Stimulated activated CD8-positive, alpha-beta memory T cell treated with anti-CD3 and anti-CD28 coated beads, Interleukin-7, amount 100 ng/mL, for 48 hours (primary cell): ENCODE results near the gene FCER1G.

Experiments
- DNase-seq, 2 donors: peaks; one replicate each; pipeline ENCODE4 v3.0.0-alpha.2; 2020; ENCODE audit warnings: low read depth in 1 of 2; ENCODE audit errors: extremely low read depth in 1 of 2

FCER1G gene

DNA sequence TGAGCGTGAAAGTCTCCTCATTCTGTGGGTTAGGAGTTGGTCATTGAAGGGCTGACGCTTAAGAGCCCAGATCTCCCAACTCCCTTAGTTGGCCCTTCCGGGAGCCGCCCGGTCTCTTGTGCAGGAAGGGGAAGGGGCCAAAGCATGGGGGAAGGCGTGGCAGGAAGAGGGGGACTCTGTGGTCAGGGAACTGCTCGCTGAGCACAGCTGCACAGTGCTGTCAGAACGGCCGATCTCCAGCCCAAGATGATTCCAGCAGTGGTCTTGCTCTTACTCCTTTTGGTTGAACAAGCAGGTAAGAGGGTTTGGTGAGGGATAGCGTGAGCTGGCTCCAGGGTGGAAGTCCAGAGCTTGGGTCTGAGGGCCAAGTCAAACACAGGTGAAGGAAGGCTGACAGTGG lies at the start of gene FCER1G:
FCER1G (plus strand) TSS at position 220 of the 400 bp plus-strand sequence; CDS start at position 247, 27 bp downstream.
- DNase-seq, result no peak

DNA sequence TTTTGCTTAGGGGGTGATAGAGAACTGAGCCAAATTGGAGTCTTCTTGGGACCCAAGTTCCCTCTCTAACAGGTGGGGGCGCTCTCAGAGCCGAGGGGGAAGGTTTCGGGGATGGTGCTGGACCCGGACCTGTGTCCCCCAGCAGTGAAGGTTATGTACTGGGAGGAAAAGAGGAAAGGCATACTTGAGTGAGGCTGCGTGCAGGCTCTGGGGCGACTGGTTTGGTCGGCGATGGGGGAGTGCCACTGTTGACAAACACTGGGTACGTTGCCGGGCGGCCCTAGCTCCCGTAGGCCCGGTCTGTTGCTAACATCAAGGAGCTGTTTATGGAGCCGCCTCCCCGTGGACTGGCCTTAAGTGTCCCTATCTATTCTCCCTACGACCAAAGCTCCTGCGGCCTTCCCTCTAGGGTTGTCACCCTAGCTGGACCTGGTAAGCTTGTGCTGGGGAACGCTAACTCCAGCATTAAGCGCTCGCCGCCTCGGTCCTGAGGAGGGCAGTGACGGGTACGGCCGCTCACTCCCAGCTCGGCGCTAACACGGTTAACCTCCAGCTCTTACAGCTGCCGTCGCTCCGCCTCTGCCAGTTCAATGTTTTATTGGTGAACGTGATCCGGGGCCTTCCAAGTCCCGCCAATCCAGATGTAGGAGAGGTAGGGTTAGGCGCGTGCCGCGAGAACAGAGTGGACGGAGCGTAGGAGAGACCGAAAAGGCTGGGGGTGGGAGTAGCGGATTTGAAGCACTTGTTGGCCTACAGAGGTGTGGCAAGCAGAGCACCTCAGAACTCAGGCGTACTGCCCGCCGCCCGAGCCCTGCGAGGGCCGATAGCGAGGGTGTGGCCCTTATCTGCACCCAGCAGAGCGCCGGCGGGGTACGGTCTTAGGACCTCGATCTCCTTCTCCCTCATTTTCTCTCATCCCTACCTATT lies 49.1 kb upstream of the FCER1G start, which contains the start of gene PPOX:
PPOX (plus strand) TSS at position 685 of the 927 bp plus-strand sequence. CDS start 422 bp downstream, outside the sequence.
- peak; percentile 84 to 96 for DNase-seq

DNA sequence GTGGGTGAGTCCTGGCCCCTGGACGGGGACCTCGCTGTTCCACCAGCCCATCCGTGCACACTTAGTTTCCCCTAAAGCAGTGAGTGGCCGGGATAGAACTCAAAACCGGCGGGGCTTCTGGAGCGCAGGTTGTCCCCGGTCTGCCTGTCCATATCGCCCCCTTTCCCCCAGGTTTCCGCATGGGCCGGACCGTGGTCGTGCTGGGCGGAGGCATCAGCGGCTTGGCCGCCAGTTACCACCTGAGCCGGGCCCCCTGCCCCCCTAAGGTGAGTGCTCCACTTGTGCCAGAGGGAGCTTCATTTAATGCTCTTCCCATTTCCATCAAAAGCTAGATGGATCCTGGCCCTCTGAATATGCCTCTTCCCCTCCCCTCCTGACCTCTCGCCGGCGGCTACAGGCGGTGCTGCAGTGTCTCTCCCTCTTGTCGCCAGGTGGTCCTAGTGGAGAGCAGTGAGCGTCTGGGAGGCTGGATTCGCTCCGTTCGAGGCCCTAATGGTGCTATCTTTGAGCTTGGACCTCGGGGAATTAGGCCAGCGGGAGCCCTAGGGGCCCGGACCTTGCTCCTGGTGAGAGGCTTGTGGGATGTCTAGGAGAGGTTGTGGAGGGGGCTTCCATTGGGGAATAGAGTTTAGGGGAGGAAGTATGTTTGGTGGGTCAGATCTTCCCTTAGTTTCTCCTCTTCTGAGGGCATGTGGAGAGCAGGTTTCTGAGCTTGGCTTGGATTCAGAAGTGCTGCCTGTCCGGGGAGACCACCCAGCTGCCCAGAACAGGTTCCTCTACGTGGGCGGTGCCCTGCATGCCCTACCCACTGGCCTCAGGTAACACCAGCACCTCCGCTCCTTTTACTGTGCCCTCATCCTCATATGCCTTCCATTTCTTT lies 48.2 kb upstream of the FCER1G start:
- no peak for DNase-seq

DNA sequence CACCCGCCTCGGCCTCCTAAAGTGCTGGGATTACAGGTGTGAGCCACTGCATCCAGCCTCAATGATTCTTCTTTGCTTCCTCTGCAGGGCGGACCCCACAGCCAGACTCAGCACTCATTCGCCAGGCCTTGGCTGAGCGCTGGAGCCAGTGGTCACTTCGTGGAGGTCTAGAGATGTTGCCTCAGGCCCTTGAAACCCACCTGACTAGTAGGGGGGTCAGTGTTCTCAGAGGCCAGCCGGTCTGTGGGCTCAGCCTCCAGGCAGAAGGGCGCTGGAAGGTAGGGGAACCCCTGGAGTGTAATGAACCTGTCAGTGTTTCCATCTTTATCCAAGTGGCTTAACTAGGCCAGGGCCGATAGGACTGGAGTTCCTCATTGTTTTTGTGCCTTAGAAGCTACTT lies 46.2 kb upstream of the FCER1G start:
- DNase-seq, result no peak

DNA sequence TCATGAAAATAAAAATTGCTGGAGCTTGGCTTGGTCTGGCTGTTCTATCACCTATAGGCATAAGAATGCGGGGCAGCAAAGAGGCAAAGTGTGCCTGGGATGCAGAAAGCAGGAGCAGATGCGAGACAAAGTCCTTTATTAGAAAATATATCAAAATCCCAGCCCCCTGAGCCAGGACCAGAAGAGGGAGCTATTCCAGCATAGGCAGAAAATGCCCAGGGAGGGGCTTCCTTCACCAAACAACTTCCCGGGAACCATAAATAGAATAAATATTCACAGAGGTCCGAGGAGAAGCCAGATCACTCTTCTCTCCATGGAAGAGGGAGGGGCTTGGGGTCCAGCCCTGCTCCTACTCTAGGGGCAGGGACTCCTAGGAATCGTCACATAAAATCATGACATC lies 43.9 kb upstream of the FCER1G start:
- no peak for DNase-seq

DNA sequence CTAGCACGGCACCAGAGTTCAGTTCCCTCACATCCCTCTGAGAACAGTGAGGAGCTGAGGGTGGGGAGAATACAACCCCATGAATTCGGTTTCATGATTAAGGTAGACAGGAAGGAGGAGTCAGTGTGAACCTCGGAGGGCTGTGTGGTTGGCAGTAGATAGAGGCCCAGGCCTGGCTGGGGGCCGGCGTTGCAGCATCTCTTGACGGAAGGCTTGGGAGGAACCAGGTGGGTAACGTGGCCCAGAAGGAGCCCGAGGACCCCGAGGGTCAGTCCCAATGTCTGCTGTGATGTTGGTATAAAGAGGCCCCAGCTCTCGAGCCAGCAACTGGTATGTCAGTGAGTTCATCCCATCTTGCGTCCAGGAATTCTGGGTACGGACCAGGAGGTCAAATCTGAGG lies 43.4 kb upstream of the FCER1G start:
- no peak for DNase-seq

DNA sequence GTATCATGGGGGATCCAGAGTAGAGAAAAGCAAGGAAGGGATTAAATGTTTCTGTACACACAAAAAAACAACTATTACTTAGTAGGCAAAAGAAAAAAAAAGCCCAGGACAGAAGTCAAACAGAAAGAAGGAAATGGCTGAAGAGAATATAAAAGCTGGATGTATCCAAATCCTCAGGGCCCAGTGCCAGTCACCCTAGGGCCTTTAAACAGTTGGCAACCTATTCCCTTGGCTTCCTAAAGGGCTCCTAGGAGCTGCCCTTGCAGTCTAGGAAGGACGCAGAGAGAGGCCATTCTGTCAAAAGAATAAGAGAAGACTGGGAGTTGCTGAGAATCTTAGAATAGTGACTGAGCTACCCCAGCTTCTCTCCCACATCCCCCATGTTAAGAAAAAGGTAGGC lies 42.7 kb upstream of the FCER1G start:
- no peak for DNase-seq

DNA sequence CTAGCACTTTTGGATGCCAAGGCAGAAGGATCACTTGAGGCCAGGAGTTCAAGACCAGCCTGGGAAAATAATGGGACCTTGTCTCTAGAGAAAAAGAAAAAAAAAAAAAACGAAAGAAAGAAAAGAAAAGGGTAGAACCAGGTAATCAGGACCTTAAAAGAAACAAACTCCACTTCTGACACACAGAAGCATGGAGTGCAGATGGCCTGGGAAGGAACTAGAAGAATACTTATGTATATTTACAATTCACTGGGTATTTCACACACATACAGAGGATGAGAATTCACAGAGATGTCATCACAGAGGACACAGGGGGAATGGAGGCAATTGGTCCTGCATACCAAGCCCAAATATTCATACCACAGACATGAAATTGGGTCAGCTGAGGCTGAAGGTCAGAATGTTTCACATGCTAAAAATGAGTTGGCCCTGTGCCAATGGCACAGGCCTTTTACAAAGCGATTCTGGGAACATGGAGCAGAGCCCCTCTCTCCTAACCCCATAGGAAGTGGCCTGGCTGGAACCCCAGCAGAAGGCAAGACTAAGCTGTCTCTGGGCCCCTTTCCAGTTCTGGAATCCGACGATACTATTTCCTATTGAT lies 42.2 kb upstream of the FCER1G start:
- DNase-seq, result no peak

DNA sequence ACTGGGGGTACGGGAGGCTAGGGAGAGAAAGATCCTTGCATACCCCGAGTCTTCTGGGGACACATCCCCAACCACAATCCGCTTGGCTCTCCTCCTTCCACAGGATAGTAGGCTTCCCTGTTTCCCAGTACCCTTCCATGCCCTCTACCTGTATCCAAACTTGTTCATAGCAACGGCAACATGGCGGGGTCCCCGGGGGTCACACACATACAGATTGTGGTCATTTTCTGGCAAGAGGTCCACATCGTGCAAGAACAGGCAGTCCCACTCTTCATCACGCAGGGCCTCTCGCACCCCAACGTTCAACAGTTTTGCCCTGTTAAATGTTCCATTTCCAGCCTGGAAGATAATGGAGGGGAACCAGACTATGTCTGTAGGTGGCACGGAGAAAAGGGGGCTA lies 41.4 kb upstream of the FCER1G start:
- no peak for DNase-seq

DNA sequence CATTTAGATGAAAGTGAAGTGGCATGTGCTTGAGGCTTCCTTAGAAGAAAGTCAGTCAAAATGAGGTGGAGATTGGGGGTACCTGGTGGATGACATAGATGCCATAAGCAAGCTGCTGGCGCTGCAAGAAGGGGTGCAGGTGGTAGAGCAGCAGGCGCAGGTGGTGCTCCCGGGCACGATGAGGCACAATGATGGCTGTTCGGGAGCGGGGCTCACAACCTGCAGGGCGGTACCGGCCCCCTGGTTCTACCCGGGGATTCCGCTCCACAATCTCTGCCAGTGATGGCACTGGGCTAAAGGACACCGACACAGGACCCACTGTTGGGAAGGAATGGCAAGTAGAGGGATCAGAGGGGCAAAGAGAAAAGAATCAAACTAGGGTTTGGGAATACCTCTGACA lies 40.2 kb upstream of the FCER1G start:
- no peak for DNase-seq

DNA sequence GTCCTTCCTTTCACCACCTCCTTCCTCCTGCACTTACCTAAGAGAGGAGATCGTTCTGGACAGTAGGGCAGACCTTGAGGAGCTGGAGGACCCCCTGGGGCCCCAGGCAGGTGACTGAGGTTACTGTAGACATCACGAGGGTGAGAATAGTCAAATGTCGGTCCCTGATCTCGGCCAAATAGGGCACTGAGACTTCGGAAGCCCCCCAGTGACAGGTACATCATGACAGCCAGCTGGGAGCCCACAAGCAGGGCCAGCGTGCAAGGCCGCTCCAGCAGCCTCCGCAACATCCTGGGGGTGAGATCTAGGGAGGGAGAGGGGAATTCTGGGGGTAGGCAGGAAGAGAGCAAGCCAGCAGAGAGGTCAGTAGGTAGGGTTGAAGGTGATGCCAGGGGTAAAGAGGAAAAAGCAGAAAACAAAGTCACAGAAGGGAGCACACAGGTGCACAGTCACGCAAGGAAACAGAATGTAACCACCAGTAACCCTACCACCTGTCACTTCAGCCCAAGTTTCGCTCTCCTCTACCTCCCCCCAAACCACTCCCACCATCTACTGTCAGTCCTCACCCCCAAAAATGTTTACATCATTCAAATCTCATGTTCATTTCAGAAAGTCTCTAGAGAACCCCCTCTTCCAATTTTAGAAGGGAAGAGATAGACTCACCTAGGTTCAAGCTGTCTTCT lies 39.2 kb upstream of the FCER1G start:
- DNase-seq, result no peak

DNA sequence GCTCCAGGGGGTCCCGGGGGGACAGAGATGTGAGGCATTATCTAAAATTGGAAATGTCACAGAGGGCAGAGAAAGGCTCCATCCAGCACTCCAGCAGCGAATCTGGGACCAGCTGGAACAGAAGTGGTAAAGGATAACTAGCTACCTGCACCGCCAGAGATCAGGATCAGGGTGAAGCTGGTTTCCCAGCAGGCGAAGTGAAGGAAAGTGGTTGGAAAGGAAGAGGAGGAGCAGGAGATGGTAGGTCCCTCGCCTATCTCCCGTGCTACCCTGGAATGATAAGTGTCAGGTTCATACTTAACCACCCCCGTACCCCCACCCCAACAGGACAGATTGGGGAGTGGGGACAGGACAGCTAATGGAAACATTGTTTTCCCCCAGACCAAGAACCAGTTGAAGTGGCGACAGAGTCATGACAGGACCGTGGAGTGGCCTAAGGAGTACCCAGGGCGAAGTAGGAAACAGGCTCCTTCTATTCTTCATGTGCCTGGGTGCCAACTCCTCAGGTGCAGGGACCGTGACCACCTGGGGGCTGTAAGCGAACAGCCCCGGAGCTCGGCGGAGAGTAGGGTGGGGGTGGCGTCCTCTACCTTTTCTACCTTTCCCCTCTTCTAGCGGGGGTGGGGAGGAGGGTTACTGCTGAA lies 38.5 kb upstream of the FCER1G start:
- DNase-seq, result no peak

DNA sequence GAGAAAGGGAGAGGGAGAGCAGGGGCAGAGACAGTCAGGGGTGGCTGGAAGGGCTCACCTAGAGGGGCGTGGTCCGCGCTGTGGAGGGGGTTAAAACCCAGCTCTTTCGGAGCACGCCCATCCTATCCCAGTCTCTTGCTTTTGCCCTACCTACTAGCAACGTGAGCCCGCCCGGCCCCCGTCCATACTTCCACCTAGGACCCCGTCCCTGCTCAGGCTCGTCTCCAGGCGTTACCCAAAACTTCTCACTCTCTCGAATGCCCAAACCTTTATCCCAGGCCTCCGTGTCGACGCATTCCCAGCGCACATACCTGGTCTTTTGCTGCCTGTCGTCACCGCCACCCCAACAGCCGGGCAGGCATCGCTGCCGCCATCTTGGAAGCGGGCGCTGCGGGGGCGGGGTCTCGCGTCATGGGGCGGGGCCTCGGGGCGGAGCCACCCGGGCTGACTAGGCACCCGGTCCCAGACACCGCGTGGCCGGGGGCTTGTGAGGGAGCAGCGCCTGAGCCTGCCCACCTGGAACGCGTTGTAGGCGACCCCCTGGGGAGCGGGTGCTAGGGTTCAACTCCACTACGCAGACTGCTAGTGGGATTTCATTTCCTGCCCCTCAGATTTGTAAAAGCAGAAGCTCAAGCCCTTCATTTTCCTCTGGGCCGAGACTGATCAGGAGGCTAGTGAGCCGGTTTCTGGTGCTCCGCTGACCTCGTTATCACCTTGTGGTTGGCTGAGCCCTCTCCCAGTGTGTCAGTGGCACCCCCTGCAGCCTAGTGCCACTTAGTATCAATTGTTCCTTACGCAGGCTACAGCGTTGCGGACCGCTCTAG lies 37.8 kb upstream of the FCER1G start, which contains the start of gene B4GALT3:
B4GALT3 (minus strand) TSS at position 396 of the 824 bp plus-strand sequence. CDS start 1,447 bp downstream, outside the sequence.
- DNase-seq, result peak; percentile 88 to 89

DNA sequence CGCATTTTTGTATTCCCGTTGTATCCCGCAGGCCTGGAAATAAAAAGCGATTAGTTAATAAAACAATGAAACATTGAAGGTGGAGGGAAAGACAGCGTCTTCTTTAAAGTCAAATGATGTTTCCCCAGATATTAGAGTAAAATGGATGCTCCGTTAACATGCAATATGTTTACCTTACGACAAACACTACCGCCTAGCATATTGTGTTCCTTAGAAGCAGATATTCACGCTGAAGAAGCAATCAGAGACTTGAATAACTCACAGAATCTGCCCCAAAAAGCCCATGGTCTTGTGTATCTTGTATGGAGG lies 37.2 kb upstream of the FCER1G start:
- no peak for DNase-seq

DNA sequence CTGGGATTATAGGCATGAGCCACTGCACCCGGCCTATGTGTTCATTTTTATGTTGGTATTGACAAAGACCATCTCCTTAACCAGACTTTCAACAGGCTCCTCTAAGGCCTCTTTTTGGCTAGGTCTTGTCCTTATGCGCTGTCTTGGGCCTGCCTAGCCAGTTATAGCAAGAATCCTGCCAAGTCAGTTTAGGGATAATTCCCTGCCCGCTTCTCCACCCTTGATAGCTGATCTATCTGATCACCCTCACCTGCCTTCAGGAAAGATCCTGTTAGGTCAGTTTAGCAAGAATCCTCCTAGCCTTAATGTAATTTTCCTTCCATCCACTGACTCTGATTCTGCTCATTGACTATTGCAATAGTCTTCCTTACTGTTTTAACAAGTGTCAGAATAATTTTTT lies 35.4 kb upstream of the FCER1G start:
- no peak for DNase-seq

DNA sequence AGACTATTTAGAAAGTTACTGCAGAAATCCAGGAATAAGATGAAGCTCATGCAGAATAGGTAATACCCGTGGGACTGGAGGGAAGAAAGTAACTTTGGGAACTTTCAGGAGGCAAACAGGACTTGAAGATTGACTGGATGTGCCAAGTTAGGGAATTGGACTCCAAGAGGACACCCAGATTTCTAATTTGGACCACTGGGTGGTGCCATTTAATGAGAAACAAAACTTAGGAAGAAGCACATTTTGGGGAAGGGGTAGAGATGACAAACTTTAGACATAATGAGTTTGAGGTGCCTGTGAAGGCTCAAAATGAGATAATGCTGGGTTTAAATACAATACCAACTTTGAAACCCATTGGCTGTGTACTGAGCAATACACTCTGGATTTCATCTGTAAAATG lies 34.5 kb upstream of the FCER1G start:
- DNase-seq, result no peak

DNA sequence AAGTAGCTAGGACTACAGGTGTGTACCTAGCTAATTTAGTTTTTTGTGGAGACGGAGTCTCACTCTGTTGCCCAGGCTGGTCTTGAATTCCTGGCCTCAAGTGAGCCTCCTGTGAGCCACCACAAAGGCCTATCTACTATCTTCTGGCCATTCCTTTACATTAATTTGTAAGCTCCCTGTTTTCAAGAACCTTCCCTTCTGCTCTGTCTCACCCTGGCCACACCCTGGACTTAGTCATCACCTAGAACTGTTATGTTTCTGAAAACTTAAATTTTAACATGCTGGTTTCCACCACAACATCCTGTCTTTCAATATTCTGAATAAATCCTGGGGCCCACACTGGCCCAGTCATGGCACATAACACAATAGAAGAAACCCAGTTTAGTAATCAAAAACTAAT lies 32.9 kb upstream of the FCER1G start:
- DNase-seq, result peak in 1 of 2 donors; percentile 59

DNA sequence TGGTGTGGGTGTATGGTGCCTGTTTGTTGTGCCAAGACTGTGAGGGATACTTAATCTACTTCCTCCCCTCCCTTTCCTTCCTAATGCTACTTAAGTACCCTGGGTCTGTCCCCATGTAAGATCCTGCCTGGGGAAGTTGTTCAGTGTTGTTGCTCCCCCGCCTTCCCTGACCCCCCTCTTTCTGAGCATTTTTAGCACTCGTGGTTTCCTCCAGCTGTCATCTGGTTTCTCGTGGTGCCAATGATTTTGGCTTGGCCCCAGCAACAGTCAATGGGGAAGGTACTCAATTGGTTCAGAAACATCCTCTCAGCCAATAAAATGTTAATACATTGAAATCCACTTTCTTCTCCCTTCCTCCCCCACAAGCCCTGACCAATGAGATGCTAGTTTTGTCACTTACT lies 29.8 kb upstream of the FCER1G start:
- DNase-seq, result peak in 1 of 2 donors; percentile 63

DNA sequence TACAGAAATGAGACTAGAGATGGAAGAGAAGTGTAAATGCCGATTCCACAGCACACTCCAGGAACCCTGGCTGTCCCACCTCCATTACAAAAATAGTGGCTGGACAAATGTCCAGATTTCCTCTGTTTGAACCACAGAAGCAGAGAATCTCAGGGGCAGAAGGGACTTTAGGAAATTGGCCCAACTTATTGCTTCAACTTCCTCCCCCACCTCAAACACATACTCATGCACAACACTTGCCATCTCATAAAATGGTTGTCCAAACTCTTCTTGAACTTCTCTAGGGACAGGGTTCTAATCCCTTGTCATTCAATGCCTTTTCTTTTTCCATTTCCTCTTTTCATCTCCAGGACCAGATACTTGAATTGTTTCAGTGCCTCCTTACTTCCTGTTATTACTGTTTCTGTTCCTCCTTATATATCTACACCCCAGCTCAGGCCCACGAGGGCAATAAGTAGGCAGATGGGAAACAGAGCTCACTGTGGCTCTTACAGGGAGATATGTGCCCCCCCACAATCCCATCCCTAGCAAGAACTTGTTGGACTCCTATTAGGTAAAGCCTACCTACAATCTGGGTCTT lies 29.3 kb upstream of the FCER1G start:
- no peak for DNase-seq
